22Rv1 (cell line): ENCODE results near the gene TMED4.

Source experiments
- H3K27ac ChIP-seq: fragments of 450-650 bp; 2 replicates; pipeline ENCODE4 v1.5.1; 2017
- ZFX ChIP-seq: fragments of 450-650 bp; IDR thresholded peaks from 2 replicates; pipeline ENCODE4 v1.6.1; 2017; ENCODE audit warnings: antibody characterized with exemption, borderline replicate concordance
- TF ChIP-seq, protein P1 (sequence below): fragments of 450-650 bp; IDR thresholded peaks from 2 replicates; pipeline ENCODE4 v1.5.1; 2017; ENCODE audit warnings: mild to moderate bottlenecking

TMED4 gene

GRCh38 chr7:44541028-44541869 is 40.8 kb downstream of the TMED4 start, which contains the start of gene NPC1L1:
Gene NPC1L1, minus strand, starts transcription at chr7:44541330. Its CDS starts 71 bp downstream, at chr7:44541259.
- no peak within 1 kb of the TSS for H3K27ac ChIP-seq
- TF ChIP-seq, protein P1, sequence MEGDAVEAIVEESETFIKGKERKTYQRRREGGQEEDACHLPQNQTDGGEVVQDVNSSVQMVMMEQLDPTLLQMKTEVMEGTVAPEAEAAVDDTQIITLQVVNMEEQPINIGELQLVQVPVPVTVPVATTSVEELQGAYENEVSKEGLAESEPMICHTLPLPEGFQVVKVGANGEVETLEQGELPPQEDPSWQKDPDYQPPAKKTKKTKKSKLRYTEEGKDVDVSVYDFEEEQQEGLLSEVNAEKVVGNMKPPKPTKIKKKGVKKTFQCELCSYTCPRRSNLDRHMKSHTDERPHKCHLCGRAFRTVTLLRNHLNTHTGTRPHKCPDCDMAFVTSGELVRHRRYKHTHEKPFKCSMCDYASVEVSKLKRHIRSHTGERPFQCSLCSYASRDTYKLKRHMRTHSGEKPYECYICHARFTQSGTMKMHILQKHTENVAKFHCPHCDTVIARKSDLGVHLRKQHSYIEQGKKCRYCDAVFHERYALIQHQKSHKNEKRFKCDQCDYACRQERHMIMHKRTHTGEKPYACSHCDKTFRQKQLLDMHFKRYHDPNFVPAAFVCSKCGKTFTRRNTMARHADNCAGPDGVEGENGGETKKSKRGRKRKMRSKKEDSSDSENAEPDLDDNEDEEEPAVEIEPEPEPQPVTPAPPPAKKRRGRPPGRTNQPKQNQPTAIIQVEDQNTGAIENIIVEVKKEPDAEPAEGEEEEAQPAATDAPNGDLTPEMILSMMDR: no peak
- no peak for TF ChIP-seq ZFX

GRCh38 chr7:44540592-44541027 is 41.4 kb downstream of the TMED4 start:
- H3K27ac ChIP-seq: no peak overlapping the region
- TF ChIP-seq, protein P1: no peak
- TF ChIP-seq ZFX: no peak

- no peak overlapping the region for H3K27ac ChIP-seq
- TF ChIP-seq ZFX: no peak
- TF ChIP-seq, protein P1: no peak
Measured at GRCh38 chr7:44539669-44540506, 42.1 kb downstream of the TMED4 start.

DNA sequence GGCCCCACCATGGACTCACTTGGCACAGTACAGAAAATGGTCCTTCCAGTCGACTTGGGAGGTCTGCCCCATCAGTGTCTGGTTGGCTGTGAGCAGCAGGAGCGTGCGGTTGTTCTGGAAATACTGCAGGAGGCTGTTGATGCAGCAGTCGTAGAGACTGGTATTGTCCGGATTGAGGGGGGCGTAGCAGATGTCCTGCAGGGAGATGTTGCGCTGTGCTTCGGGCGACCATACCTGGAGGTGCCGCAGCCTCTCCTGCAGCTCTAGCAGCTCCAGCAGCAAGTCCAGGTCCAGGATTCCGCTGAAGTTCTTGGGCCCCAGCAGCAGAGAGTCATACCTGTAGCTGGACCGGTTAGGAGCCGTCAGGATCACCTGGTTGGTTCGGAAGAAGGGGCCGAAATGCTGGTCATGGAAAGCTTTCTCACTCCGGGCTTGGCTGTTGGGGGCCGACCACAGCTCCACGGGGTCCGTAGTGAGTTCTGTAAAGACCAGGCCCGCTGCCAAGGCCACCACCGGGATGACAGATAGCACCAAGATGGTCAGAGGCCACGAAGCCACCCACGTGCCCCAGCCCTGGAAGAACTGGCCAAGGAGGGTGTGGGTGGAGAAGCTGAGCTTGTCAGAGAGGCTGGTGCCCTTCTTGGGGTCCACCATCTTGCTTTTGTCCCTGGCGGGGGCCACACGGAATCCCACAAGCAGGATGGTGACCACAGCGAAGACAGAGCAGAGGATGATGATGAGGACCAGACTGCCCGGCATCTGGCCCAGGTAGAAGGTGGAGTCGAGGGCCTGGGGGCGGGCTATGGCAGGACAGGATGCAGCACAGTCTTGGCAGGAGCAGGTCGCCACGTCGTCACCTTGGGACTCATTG is 43.0 kb downstream of the TMED4 start:
- H3K27ac ChIP-seq: no peak overlapping the region
- no peak for TF ChIP-seq ZFX
- TF ChIP-seq, protein P1: no peak

DNA sequence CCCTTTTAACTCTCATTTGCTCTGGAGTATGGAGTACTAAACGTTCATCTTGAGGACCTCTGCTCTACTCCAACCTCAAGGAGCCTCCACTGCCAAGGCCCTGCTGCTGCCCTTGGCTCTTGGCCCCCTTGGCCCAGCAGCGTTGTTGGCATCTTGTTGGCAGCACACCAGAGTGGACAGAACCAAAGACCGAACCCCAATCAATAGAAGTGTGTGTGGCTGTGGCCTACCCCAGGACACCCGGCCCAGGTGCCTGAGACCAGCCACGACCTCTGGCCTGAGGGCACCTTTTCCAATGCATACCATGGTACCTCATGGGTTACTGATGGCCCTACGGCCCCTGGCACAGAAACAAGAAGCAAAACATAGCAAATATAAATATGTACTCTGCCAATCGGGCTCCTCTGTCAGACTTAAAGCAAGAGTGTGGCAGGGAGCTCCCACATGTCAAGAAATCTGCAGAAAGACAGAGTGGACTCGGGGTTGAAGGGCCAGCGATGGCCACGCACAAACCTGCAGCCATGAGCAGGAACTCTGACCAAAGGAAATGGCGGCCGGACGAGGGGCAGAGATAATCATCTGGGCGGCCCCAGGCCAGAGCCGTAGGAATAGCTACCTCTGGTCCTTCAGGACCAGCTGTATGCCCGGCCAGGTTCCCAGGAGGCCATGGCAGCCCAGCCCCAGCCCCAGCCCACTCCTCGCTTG is 43.8 kb downstream of the TMED4 start:
- no peak for TF ChIP-seq ZFX
- TF ChIP-seq, protein P1: no peak
- no peak overlapping the region for H3K27ac ChIP-seq

DNA sequence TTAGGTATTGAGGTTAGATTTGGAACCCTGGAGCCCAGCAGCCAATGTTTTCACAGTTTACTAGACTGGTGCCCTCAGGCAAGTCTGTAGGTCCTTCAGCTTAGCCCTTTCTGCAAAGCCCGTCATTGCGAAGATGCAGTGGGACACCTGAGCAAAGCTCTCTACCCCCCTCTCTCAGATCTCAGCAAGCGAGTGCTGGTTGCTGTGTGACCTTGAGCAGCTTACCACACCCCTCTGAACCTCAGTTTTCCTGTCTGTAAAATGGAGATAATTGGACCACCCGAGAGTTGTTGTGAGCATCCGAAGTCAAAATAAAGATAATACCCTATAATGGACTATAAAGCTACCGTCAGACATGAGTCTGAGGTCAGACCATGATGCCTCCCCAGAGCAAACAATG is 44.6 kb downstream of the TMED4 start:
- TF ChIP-seq ZFX: no peak
- TF ChIP-seq, protein P1: no peak
- H3K27ac ChIP-seq: no peak overlapping the region
